H1 (cell line): ENCODE results near the gene HLTF. TPM values are rescaled to one million over a fixed set of nuclear protein-coding genes. Genes with fewer than 3 reads are reported as not detected.

Experiments used
- ASH2L ChIP-seq: fragments of 200-600, 300-600 bp; sonication (generic); IDR thresholded peaks from one replicate; pipeline ENCODE4 v1.7.1; 2017; ENCODE audit warnings: low read length
- FOSL1 ChIP-seq: IDR thresholded peaks from 2 replicates; pipeline ENCODE4 v1.6.1; 2011; ENCODE audit warnings: mild to moderate bottlenecking, low read depth, low read length, moderate library complexity; ENCODE audit not compliant: insufficient read depth
- PHF8 ChIP-seq: fragments of 200-600 bp; sonication (generic); conservative IDR thresholded peaks from 2 replicates; pipeline ENCODE4 v1.7.1; 2012; ENCODE audit warnings: low read depth, mild to moderate bottlenecking, inconsistent platforms, low read length, moderate library complexity
- POU5F1 ChIP-seq: IDR thresholded peaks from 2 replicates; pipeline ENCODE4 v1.6.1; 2011; ENCODE audit warnings: low read depth, mild to moderate bottlenecking, low read length, moderate library complexity
- SP2 ChIP-seq: IDR thresholded peaks from 2 replicates; pipeline ENCODE4 v1.6.1; 2012; ENCODE audit warnings: mild to moderate bottlenecking, low read length, inconsistent platforms
- SP4 ChIP-seq: IDR thresholded peaks from 2 replicates; pipeline ENCODE4 v1.6.1; 2012; ENCODE audit warnings: low read length, inconsistent platforms
- polyA plus RNA-seq, 7 experiments: library from polyadenylated mRNA; depleted of rRNA in 3 of 7; stranded (reverse) in 5 of 7; unstranded in 2 of 7; fragments of >200 nt in 5 of 7; fragments of 200-250 nt in 2 of 7; gene quantifications; 1 replicate in 5 of 7; 2 replicates in 1 of 7; 4 replicates in 1 of 7; pipeline versions ENCODE4 v1.2.1 to v1.2.3, GENCODE V29; 2011 to 2013; ENCODE audit warnings: missing spikeins in 2 of 7, mixed read lengths in 2 of 7
- small RNA-seq: library from polyadenylated mRNA; stranded (forward); fragments of <200 nt; extraction: miRNeasy Mini kit (QIAGEN cat#:217004); gene quantifications from one replicate; pipeline ENCODE3, GENCODE V24; 2013; ENCODE audit not compliant: insufficient read depth
- total RNA-seq: library from RNA; stranded (reverse); fragmentation: NEBNext Ultra II Directional; extraction: Animal tissue kit (Norgen Biotek cat#: 25700); gene quantifications from 2 replicates; pipeline ENCODE4 v1.2.1, GENCODE V29; 2021

Gene HLTF
- total and polyA plus RNA-seq, 2 of the 8 experiments (the other 6 are each of a cell fraction or from before 2014, with no cell fraction given): 18.1 to 60.3 TPM

DNA sequence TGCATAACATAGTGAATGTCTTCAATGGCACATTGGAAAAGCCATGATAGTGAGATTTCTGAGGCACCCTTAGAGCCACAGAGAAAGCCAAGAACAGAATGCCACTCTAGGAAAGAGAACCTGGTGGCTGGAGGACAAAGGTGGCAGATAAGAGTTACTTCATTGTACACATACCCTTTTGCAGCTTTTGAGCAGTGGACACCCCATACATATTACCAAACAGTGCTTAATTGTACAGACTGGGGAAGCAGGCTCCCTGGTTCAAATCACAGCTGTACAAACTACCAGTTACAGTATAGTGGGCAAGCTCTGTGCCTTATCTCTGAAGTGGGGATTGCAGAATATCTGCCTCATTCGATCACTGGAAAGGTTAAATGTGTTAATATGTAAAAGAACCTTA lies 105.1 kb downstream of the HLTF start (continued):
- TF ChIP-seq PHF8: no peak
- TF ChIP-seq FOSL1: no peak
- TF ChIP-seq POU5F1: no peak
- TF ChIP-seq ASH2L: no peak
- no peak for TF ChIP-seq SP2
- TF ChIP-seq SP4: no peak

Small RNA genes lying within 50 kb of the gene (small RNA-seq; reads per million reads assigned to genes)
- gene RF00019: not detected

Other genes with a start within 250 kb of the HLTF start
- not detected in 2 replicates for gene CPA3, start 221.2 kb downstream of the HLTF start, total RNA-seq
- gene CPA3, start 221.2 kb downstream of the HLTF start, polyA plus RNA-seq (2011; rRNA removed): not detected in 2 replicates
- gene GYG1, start 95.0 kb downstream of the HLTF start, total RNA-seq: 31.0 and 34.2 TPM in 2 replicates
- gene GYG1, start 95.0 kb downstream of the HLTF start, polyA plus RNA-seq (2011; rRNA removed): 14.4 and 19.4 TPM in 2 replicates
- gene HPS3, start 43.1 kb upstream of the HLTF start, total RNA-seq: 42.8 and 48.7 TPM in 2 replicates
- 23.7 and 24.0 TPM in 2 replicates for gene HPS3, start 43.1 kb upstream of the HLTF start, polyA plus RNA-seq (2011; rRNA removed)
- 2.1 and 2.6 TPM in 2 replicates for gene CP, start 135.3 kb upstream of the HLTF start, total RNA-seq
- gene CP, start 135.3 kb upstream of the HLTF start, polyA plus RNA-seq (2011; rRNA removed): 0.32 and 0.46 TPM in 2 replicates
- 2.9 and 3.3 TPM in 2 replicates for gene TM4SF18, start 247.1 kb upstream of the HLTF start, total RNA-seq
- gene TM4SF18, start 247.1 kb upstream of the HLTF start, polyA plus RNA-seq (2011; rRNA removed): 4.5 and 13.6 TPM in 2 replicates